Thoracic aorta (tissue), 2 donors: Measurements from ENCODE around the gene SLC30A5. TPM values are rescaled to one million over a fixed set of nuclear protein-coding genes. Genes with fewer than 3 reads are reported as not detected.
"Not testable (repeated sequence)": the region's sequence is repeated elsewhere in the genome, so short reads cannot be mapped to it uniquely, and the experiment has no call there.

Experiments used
- ATAC-seq: fragments of 150-250 bp; one replicate; pipeline ENCODE4 v1.8.0; 2017; ENCODE audit warnings: low read depth; ENCODE audit not compliant: insufficient number of reproducible peaks, low FRiP score
- DNase-seq: peaks from one replicate; pipeline ENCODE4 v3.0.0-alpha.2; 2020; ENCODE audit warnings: low spot score
- H3K27ac ChIP-seq, 2 donors: fragments of 200-600 bp; sonication (generic); 1 replicate in 1 of 2; 2 replicates in 1 of 2; pipeline ENCODE4 v1.5.1; 2016; ENCODE audit warnings: mild to moderate bottlenecking in 2 of 2, moderate library complexity in 2 of 2
- H3K27me3 ChIP-seq: fragments of 200-600 bp; sonication (generic); replicated peaks from 2 replicates; pipeline ENCODE4 v1.6.0; 2016; ENCODE audit warnings: mild to moderate bottlenecking; ENCODE audit not compliant: insufficient read depth
- H3K36me3 ChIP-seq: fragments of 200-600 bp; sonication (generic); one replicate; pipeline ENCODE4 v1.5.1; 2016
- H3K4me1 ChIP-seq, 2 donors: fragments of 200-600 bp; sonication (generic); 1 replicate in 1 of 2; 2 replicates in 1 of 2; pipeline versions ENCODE4 v1.5.1 to v1.6.0; 2016; ENCODE audit warnings: low read depth in 2 of 2, mild to moderate bottlenecking in 1 of 2; ENCODE audit not compliant: control insufficient read depth in 1 of 2
- H3K4me3 ChIP-seq: fragments of 200-600 bp; sonication (generic); 2 replicates; pipeline ENCODE4 v1.5.1; 2016; ENCODE audit warnings: mild to moderate bottlenecking
- H3K9me3 ChIP-seq: fragments of 200-600 bp; sonication (generic); 2 replicates; pipeline ENCODE4 v1.5.1; 2016
- total RNA-seq, 2 donors: library from RNA; depleted of rRNA; stranded (reverse); fragments of >200 nt; gene quantifications; one replicate each; pipeline versions ENCODE4 v1.1.0 to v1.2.3, GENCODE V29; 2016
- TF ChIP-seq, protein P1 (sequence below): fragments of 200-600 bp; sonication (generic); IDR thresholded peaks from one replicate; pipeline ENCODE4 v1.5.1; 2019; ENCODE audit warnings: antibody characterized with exemption

The SLC30A5 gene
- total RNA-seq: 10 to 100 TPM; 42.8 to 64.3 TPM

DNA sequence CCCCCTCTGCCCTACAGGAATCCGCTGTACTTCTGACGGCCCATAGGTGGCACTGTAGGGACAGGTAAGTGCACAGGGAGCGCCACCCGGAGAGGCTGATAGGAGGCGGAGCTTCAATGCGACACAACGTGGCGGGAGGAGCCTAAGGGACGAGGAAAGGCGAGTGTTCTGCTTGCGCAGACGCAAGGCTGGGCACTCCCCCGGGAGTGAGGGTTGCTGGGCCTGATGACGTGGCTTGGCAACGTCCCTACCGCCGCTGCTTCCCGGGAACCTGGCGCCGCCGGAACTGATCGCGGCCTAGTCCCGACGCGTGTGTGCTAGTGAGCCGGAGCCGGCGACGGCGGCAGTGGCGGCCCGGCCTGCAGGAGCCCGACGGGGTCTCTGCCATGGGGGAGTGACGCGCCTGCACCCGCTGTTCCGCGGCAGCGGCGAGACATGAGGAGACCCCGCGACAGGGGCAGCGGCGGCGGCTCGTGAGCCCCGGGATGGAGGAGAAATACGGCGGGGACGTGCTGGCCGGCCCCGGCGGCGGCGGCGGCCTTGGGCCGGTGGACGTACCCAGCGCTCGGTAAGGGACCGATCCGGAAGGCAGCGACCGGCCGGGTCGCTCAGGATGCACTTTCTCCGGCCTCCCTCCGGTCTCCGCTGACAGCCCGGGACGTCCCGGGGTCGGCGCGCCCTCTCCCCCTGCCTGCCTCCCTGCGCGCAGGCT is at the start of gene SLC30A5:
Gene SLC30A5 (plus strand): TSS at position 244 of the 712 bp plus-strand sequence. CDS start 242 bp downstream, at position 486.
- Histone ChIP-seq H3K27me3 (no peaks in the 10 kb centered on the region), H3K36me3 (peaks cover 3% of the 10 kb centered on the region), H3K4me3 (peak within 1 kb of the TSS; percentile 90), H3K9me3 (no peaks in the 10 kb centered on the region), H3K4me1 (peaks cover 10 to 21% of the 10 kb centered on the region in 2 donors), H3K27ac (peak within 1 kb of the TSS; percentile 91 to 93)
- peak; percentile 99 for DNase-seq
- ATAC-seq: peak; percentile 100
- TF ChIP-seq, protein P1, sequence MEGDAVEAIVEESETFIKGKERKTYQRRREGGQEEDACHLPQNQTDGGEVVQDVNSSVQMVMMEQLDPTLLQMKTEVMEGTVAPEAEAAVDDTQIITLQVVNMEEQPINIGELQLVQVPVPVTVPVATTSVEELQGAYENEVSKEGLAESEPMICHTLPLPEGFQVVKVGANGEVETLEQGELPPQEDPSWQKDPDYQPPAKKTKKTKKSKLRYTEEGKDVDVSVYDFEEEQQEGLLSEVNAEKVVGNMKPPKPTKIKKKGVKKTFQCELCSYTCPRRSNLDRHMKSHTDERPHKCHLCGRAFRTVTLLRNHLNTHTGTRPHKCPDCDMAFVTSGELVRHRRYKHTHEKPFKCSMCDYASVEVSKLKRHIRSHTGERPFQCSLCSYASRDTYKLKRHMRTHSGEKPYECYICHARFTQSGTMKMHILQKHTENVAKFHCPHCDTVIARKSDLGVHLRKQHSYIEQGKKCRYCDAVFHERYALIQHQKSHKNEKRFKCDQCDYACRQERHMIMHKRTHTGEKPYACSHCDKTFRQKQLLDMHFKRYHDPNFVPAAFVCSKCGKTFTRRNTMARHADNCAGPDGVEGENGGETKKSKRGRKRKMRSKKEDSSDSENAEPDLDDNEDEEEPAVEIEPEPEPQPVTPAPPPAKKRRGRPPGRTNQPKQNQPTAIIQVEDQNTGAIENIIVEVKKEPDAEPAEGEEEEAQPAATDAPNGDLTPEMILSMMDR: peak; percentile 85

DNA sequence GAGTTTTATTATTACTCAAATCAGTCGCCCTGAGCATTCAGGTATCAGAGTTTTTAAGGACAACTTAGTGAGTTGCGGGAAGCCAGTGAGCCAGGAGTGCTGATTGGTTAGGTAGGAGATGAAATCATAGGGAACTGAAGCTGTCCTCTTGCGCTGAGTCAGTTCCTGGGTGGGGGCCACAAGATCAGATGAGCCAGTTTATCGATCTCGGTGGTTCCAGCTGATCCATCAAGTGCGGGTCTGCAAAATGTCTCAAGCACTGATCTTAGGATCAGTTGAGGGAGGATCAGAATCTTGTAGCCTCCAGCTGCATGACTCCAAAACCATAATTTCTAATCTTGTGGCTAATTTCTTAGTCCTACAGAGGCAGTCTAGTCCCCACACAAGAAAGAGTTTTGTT is 48.6 kb upstream of the SLC30A5 start:
- not testable (repeated sequence) for H3K9me3 ChIP-seq, DNase-seq, ATAC-seq, H3K27me3 ChIP-seq, H3K4me1 ChIP-seq, H3K36me3 ChIP-seq, H3K27ac ChIP-seq, H3K4me3 ChIP-seq

DNA sequence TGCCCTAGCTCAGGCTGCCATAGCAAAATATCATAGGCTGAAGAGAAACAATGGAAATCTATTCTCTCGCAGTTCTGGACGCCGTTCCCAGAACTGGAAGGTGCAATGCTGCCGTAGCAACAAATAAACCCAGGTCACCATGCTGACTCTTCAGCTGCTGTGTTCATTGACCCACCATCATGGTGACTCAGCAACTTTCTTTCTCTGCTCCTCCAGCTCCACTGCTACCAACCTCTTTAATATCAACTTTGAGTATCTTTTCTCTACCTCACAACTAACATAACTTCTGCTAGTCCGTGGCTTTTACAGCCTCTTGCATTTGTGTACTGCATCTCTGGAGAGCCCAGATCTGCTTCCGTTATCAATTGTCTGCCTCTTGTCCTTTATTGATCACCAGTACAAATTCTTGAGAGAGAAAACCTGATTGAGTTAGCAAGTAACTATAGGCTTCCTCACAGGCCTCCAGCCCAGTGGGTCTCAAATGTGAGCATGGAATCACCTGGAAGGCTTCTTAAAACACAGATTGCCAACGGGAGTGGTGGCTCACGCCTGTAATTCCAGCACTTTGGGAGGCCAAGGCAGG is 47.3 kb upstream of the SLC30A5 start:
- Histone ChIP-seq H3K27me3 (no peaks in the 10 kb centered on the region), H3K4me3 (no peak overlapping the region), H3K9me3 (no peaks in the 10 kb centered on the region), H3K36me3 (no peaks in the 10 kb centered on the region), H3K27ac (no peak overlapping the region), H3K4me1 (peaks cover 0 to 4% of the 10 kb centered on the region in 2 donors)
- ATAC-seq: no peak
- TF ChIP-seq, protein P1: no peak
- DNase-seq: no peak

DNA sequence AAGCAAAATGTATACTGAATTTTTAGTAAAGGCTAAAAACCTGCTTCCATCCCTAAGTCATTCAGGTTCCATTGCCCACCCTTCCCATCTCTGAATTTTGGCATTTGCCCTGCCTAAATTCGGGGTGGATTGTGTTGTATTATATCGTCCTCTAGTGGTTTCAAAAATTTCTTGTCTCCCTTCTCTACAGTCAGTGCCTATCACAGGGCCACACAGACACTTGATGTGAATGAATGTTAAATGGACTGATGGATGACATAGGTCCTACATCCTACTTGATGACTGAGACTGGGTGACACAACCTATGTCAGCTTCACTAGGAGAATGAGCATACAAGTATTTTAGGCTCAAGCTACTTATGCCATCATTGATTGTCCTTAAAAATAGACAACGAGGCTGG is 45.6 kb upstream of the SLC30A5 start:
- TF ChIP-seq, protein P1: no peak
- ATAC-seq: no peak

DNA sequence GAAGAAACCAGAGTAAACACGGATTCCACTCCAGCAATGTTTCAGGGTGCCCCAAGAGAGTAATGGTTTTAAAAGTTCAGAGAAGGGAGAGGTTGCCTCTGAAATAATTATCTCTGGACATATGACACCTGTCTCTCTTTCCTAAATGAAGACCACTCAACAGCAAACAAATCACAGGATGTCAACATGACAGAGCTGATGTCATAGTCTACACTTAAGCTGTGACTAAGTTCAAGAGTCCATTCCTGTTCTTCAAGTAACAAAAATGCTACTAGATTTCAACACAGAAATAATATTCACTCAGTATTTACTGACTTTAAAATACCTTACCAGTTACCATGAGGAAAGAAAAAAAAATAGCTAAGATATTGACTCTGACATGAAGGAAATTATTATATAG is 44.7 kb upstream of the SLC30A5 start:
- H3K4me3 ChIP-seq: no peak overlapping the region
- H3K27ac ChIP-seq: no peak overlapping the region
- DNase-seq: no peak
- H3K27me3 ChIP-seq: no peaks in the 10 kb centered on the region
- TF ChIP-seq, protein P1: no peak
- H3K9me3 ChIP-seq: no peaks in the 10 kb centered on the region
- no peaks in the 10 kb centered on the region for H3K4me1 ChIP-seq
- ATAC-seq: no peak
- no peaks in the 10 kb centered on the region for H3K36me3 ChIP-seq

More for the DNA sequence above, 45.6 kb upstream of the SLC30A5 start:
- no peaks in the 10 kb centered on the region for H3K36me3 ChIP-seq
- no peak overlapping the region for H3K27ac ChIP-seq
- DNase-seq: no peak
- H3K9me3 ChIP-seq: no peaks in the 10 kb centered on the region
- no peak overlapping the region for H3K4me3 ChIP-seq
- H3K4me1 ChIP-seq: peaks cover 0 to 4% of the 10 kb centered on the region in 2 donors
- no peaks in the 10 kb centered on the region for H3K27me3 ChIP-seq
